HG03139 (cell line): ENCODE measurements around the gene PAX2.

Source experiments
- ATAC-seq: cut with Tn5 transposase; IDR thresholded peaks from one replicate; pipeline ENCODE4 v1.9.1; 2021; ENCODE audit not compliant: unreplicated experiment

Gene PAX2

GRCh38 chr10:100811752-100812750 is 66.7 kb downstream of the PAX2 start:
- no peak for ATAC-seq

DNA sequence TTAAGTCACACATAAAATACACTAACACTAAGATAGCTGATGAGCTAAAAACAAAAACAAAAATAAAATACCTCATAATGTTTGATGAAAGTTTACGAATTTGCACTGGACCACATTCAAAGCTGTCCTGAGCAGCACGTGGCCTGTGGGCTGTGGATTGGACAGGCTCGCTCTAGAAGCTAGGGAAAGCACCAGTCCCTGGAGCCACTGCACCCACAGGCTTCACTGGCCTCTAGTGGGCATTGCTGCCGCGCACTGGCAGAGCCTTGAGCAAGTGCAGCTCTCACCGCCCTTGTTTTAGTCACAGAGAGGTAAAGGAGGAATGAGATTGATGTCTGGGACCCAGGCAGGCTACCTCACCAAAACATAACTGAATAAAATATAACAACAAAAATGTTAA is 67.6 kb downstream of the PAX2 start:
- ATAC-seq = no peak

- ATAC-seq = no peak
Observed at GRCh38 chr10:100814751-100815474, 69.5 kb downstream of the PAX2 start.

- ATAC-seq = no peak
Observed at GRCh38 chr10:100816671-100817070, 71.3 kb downstream of the PAX2 start.

GRCh38 chr10:100817268-100817839 is 72.0 kb downstream of the PAX2 start:
- ATAC-seq = no peak

DNA sequence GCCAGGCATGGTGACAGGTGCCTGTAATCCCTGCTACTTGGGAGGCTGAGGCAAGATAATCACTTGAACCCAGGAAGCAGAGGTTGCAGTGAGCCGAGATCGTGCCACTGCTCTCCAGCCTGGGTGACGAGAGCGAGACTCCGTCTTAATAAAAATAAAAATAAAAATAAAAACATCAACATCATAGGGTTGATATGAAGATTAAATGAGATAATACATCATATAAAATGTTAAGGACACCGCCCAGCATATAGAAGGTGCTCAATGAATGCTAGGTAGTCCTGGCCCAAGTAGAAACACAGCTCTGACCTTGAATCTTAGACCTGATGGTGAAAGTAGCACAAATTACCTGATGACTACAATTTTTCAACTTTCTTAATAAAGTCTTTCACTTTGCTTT is 74.0 kb downstream of the PAX2 start:
- no peak for ATAC-seq

DNA sequence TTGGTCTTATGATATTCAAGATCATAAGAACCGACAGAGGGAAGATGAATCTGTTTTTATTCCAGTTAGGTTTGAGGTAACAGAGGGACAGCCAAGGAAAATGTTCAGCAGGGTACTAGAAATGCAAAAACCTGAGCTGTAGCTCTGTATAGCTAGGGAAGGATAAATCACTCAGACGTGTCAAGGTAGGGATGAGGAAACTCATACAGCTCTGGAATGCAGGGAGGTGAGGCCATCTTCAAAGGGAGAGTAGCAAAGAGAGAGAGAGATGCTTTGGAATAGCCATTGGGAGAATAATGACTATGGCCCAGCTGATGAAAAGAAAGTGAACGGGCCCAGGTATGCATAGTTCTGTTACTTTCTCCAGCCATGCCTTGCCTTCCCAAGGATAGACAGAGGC is 77.8 kb downstream of the PAX2 start:
- no peak for ATAC-seq

GRCh38 chr10:100824886-100825285 is 79.5 kb downstream of the PAX2 start:
- no peak for ATAC-seq

GRCh38 chr10:100825325-100825875 is 80.0 kb downstream of the PAX2 start:
- no peak for ATAC-seq

GRCh38 chr10:100826031-100826651 is 80.8 kb downstream of the PAX2 start:
- no peak for ATAC-seq

GRCh38 chr10:100826661-100826982 is 81.2 kb downstream of the PAX2 start:
- no peak for ATAC-seq

- ATAC-seq = no peak
Observed at GRCh38 chr10:100826983-100827818, 81.8 kb downstream of the PAX2 start.

DNA sequence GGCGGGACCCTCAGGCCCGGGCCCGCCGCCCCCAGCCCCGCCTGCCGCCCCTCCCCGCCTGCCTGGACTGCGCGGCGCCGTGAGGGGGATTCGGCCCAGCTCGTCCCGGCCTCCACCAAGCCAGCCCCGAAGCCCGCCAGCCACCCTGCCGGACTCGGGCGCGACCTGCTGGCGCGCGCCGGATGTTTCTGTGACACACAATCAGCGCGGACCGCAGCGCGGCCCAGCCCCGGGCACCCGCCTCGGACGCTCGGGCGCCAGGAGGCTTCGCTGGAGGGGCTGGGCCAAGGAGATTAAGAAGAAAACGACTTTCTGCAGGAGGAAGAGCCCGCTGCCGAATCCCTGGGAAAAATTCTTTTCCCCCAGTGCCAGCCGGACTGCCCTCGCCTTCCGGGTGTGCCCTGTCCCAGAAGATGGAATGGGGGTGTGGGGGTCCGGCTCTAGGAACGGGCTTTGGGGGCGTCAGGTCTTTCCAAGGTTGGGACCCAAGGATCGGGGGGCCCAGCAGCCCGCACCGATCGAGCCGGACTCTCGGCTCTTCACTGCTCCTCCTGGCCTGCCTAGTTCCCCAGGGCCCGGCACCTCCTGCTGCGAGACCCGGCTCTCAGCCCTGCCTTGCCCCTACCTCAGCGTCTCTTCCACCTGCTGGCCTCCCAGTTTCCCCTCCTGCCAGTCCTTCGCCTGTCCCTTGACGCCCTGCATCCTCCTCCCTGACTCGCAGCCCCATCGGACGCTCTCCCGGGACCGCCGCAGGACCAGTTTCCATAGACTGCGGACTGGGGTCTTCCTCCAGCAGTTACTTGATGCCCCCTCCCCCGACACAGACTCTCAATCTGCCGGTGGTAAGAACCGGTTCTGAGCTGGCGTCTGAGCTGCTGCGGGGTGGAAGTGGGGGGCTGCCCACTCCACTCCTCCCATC is 82.7 kb downstream of the PAX2 start:
- ATAC-seq = no peak

- no peak for ATAC-seq
Observed at GRCh38 chr10:100828738-100829096, 83.3 kb downstream of the PAX2 start.

DNA sequence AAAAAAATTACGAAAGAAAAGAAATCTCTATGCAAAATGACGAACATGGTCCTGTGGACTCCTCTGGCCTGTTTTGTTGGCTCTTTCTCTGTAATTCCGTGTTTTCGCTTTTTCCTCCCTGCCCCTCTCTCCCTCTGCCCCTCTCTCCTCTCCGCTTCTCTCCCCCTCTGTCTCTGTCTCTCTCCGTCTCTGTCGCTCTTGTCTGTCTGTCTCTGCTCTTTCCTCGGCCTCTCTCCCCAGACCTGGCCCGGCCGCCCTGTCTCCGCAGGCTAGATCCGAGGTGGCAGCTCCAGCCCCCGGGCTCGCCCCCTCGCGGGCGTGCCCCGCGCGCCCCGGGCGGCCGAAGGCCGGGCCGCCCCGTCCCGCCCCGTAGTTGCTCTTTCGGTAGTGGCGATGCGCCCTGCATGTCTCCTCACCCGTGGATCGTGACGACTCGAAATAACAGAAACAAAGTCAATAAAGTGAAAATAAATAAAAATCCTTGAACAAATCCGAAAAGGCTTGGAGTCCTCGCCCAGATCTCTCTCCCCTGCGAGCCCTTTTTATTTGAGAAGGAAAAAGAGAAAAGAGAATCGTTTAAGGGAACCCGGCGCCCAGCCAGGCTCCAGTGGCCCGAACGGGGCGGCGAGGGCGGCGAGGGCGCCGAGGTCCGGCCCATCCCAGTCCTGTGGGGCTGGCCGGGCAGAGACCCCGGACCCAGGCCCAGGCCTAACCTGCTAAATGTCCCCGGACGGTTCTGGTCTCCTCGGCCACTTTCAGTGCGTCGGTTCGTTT is 83.9 kb downstream of the PAX2 start:
- no peak for ATAC-seq

DNA sequence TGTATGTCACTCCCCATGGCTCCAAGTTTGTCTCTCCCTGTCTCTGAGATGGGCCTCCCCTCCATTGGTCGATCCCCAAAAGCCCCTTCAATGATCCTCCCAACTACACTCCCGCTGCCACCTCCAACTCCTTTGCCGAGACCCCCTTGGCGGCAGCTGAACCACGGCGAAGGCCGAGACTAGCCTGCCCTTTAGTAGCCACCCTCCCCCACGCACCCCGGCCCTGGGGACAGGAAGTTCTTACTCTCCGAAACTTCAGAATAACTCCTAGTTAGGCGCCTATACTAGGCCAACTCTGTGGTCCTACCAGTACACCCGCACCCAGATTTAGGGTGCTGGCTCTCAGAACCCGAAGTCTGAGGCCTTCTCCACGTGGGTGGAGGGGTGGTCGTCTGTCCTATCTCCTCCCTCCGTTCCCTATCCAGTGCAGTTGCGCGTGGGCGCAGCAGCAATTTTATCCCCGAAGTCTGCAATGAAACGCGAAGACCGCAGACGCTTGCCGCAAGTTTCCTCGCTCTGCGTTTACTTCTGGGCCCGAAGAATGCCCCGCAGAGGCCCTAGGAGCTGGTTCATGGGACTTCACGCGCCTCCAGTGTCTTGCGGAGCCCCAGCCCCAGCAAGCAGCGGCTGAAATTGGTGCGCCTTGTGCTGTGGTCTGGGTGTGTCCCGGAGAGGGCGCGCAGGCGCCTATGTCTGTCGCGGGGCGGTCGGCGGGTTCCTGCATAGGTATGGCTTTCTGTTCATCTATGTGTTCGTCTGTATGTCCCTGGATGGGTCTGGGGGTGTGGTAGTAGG is 84.7 kb downstream of the PAX2 start:
- no peak for ATAC-seq

DNA sequence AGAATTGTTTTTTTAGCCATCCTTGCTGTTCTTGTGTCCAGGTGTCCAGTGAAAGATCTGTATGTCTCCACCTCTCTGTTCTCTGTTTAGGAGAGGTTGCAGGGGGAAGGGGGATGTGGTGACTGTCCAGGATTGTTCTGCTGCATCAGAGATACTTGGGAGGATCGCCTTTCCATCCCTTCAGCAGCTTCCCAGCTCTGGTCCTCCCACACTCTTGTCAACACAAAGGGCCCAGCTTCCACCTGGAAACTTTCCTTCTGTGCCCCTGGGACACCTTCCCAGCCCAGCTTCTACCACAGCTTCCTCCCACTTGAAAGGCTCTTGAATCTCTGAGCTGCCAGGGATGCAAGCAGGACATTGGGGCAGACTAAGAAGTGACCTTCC is 85.3 kb downstream of the PAX2 start:
- no peak for ATAC-seq

DNA sequence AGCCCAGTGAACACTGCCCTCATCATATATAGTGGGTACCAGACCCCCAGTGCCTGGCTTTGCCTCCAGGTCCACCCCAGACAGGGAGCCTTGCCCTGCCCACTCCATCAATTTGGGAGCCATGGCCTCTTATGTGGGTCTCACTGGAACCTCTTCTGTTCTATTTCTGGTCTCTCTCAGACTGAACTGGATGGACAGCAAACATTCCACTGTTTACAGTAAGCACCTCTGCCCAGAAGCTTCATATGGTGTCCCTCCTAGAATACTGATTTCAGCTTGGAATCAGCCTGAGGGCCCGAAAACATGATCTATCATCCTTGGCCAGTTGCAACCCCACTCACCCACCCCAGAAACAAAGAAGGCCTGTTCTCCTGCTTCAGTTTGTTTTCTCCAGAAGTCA is 86.4 kb downstream of the PAX2 start:
- no peak for ATAC-seq
